GM18502 (cell line): ENCODE data around the gene RMI2.

Source experiments
- ATAC-seq: cut with Tn5 transposase; IDR thresholded peaks from one replicate; pipeline ENCODE4 v1.9.1; 2021; ENCODE audit warnings: mild to moderate bottlenecking; ENCODE audit not compliant: unreplicated experiment, poor library complexity

RMI2 gene

DNA sequence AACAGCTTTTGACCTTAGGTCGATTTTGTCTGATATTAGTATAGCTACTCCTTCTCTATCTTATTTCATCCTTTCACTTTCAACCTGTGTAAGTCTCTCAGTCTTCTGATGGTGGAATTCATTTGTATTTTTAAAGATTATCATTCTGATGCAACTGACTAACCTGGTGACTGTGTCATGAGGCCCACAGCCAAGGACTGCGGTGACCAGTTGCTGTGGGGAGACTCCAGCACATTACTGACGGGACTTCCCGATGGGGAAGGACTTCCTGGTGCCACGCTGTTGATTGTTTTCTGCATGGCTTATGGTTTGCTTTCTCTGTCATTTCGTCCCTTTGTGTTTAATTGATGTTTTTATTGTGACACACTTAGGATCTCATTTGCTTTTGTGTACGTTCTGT, 34.2 kb downstream of the RMI2 start:
- ATAC-seq, result peak; percentile 81

DNA sequence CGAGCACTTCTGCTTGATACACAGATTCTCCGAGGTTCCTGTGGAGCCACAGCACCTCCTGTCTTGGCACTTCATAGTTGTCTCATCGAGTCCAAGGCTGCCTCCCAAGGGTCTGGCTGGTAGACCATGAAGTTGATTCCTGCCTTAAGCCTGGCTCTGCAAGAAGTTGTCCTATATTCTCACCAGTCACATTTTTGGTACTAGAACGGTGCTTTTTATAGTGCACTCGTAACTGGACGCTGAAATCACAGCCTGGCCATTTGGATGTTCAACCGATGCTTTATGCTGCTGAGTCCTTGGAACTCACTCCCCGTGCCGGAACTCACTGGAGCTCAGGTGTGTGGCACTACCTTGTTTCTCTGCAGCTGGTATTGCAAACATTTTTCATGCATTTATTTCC, 35.6 kb downstream of the RMI2 start:
- ATAC-seq, result no peak

DNA sequence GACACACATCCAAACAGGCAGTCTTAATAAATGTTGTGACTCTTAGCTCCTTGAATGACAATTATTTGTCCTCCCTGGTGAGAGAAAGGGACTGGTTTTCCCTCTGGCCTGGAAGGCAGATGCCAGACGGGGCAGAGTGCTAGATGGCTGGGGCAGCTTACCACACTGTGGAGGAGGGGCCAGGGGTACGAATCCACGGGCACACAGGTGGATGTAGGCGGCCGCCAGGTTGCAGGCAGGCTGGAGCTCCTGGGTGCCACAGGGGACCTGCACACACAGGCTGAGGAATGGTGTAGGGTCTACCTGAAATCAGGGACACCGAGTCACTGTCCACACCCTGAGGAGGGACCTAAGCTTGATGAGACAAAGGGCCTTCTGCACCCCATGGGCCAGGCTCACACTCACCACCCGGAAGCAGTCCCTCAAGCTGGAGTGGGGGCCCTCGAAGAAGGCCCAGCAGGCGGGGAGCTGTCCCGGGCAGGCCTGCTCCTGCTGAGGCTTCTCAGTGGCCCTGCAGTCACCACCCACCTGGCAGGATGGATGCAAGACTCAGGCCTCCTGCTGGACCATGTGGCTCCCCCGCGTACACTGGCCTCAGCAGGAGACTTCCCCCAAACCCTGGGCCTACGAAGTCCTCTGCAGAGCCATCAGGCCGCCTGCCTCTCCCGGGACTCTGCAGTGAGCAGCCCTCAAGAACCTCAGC, 38.4 kb downstream of the RMI2 start:
- no peak for ATAC-seq

DNA sequence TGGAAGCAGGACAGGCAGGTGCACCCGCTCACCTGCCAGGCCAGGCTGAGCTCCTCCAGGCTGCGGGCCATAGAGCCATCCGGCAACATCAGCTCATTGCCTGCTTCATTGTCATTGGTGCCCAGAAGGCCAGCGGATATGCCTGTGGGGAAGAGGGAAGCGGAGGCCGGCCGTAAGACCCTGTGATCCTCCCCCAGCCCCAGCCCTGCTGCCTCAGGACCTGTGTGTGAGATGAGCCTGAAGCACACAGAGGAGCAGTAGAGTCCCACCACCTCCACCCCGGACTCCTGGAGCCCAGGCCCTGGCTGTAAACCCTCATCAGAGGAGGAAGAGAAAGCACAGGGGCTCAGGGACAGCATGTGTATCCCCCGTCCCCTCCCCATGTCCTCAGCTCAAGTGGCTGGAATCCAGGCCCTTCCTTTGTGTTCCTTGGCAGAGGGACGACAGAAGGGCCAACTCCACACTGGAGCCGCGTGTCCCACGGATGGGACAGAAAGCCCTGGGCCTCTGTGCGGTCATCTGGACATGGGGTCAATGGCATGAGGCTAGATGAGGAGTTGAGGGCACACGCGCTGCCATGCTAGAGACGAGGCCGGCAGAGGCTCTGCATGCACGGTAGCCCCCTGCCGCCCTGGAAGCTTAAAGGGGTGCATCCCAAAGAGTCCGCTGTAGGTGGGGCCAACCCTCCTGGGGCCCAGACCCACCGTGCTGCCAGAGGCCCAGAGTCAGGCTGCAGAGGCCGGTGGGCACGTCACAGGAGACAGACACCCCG, 39.1 kb downstream of the RMI2 start:
- ATAC-seq, result no peak

DNA sequence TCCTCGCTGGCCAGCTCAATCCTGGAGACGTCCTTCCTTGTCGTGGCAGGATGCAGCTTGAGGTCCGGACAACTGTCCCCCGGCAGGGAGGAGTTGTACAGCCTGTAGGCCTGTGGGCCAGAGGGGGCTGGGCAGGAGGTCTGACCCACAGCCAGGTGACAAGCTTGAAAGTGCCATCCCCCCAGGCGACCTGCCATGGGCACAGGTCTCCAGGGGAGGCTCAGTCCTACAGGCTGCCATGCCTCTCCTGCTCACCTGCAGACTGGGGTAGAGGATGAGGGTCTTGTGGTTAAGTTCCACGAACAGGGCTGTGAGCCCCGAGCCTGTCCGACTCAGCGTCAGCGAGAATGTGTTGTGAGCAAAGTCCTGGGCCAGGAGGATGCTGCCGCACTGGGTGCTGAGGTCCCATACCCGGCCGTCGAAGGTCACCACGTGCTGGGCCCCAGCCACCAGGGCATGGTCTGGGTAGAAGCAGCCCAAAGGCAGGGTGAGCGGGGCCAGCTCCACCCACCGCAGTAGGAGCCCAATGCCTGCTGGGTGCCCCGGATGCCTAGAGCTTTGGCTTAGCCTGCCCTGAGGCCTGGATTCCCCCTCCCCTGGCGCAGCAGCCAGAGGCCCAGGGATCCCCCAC, 39.8 kb downstream of the RMI2 start:
- ATAC-seq, result no peak

DNA sequence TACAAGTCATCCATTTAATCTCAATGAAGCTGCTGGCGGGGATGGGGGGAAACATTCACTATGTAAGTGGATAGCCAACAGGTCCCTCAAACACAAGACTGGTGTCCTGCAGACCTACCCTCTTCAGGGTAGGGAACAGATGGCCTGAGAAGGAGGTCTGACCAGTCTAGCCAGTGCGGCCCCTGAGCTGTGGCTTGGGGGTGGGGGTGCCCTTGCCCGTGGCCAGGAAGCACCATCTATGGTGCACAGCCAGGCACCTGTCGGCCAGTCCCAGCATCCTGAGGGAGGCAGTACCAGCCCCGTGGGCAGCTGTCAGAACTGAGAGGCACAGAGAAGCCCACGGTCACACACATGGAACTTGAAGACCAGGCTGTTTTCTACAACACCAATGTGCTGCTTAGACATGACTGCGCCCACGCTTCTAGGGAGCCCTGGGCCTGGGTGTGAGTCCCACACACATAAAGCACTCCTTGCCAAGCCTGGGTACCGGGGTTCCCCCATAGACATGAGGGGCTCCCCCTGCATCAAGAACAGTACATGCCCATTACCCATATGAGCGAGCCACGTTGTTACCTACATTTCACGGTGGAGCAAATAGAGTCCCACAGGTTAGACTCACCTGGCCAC, 40.9 kb downstream of the RMI2 start:
- no peak for ATAC-seq

DNA sequence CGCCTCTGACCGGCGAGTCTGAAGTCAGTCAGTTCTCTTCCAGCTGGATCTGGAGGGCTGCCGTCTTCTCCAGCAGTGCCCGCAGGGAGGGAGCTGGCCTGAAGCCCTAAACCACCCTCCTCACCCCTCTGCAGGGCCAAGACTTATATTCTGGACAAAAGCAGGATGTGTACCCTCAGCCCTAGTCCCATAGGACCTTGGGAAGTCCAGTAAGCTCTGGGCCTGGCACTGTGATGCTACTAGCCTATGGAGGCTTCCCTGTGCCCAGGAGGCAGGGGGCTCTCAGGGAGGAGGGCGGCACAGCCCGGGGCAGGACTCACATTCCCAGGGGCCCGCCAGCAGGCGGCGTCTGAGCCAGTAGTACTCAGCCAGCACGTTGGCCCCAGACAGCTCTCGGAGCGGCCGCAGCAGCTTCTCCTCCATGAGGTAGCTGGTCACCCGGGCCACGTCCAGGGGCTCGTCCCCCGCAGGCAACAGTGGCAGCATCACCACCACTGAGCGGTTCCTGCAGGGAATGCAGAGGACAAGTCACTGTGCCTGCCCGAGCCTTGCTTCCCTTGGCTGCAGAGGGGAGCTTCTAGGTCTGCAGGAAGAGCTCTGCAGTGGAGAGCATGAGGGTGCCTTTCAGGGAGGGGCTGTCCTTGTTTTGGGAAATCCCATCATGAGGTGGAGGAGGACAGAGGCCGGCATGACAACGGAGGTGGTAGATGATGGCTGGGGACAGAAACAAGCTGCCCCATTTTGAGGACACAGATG, 41.7 kb downstream of the RMI2 start:
- ATAC-seq, result no peak

DNA sequence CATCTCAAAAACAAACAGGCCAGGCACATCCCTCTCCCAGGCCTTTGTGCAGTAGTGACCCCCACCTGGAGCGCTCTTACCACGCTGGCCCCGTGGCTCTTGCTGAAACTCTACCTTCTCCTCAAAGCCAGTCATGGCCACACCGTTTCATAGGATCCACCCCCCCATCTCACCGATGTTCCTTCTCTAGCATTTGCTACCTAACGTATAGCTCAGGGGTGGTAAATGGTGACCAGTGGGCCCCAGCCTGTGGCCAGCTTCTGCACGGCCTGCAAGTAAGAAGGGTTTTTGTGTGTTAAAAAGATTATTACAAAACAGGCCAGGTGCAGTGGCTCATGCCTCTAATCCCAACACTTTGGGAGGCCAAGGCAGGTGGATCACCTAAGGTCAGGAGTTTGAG, 43.8 kb downstream of the RMI2 start:
- no peak for ATAC-seq

DNA sequence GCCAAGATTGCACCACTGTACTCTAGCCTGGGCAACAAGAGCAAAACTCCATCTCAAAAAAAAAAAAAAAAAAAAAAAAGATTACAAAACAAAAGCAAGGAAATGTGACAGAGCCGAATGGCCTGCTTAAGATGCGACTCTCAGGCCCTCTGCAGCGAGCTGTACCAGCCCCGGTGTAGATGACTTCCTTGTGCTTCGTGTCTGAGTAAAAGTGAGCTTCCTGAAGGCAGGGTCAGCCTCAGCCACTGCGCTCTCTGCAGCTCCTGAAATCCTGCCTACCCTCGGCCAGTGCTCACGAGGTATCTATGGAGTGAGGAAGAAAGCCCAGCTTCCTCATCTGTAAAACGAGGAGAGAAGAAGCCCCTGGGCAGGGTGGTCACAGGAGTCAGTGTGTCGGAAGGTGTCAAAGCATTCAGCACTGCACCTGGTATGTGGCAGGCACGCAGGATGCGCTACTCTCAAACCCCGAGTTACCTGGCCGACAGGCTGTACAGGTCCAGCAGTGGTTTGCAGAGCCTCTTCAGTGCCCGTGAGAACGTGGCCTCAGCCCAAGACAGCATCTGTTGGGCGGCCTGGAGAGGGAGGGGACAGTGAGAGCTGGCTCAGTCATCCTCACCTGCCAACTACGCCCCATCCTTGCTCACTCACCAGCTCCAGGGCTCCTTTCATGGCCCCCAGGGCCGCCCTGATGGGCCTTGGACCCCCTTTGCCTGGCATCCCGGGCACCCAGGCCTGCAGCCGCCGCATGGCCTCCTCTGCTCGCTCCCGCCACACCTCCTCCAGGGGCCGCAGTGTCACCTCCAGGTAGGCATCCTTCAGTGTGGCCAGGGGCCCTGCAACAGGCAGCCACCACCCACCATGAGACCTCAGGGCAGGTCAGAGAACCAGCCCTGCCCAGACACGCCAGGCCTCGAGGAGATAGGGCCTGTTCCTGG, 44.6 kb downstream of the RMI2 start:
- no peak for ATAC-seq

DNA sequence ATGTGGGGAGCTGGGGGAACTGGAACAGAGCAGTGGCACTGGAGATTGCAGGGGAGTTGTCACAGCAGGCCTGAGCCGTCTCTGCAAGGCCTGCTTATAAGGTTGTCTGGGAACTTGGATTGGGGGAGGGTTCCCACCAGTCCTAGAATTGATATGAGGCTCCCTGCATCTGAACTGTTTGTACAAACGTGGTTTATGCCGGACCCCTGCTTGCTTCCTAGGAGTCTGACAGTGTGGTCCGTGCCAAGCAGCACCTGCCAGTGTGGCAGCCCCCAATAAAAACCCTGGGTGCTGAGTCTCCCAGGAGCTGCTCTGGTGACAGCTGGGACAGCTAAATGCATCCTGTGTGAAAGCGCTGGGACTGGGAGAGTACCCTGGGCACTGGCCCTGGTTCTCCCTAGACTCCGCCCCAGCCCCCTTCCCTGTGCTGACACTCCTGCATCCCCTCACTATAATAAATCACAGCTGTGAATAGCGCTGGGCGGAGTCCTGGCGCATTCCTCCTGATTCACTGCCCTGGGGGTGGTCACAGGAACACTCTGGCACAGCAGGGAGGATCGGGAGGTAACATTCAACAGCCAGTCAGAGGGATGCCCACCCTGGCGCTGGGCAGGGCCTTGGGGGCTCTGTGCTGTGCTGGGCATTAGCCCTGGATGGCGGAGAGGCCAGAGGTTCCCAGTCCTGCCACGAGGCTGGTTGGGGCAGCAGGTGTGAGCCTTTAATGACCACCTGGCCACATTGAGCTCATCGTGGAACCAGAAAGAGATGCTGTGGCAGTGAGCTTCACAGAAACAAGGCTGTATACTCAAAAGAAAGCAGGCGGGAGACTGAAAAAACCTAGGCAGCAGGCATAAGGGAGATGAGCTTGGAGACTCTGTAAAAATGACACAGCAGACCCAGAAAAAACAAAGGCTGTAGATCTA, 45.6 kb downstream of the RMI2 start:
- ATAC-seq, result no peak

DNA sequence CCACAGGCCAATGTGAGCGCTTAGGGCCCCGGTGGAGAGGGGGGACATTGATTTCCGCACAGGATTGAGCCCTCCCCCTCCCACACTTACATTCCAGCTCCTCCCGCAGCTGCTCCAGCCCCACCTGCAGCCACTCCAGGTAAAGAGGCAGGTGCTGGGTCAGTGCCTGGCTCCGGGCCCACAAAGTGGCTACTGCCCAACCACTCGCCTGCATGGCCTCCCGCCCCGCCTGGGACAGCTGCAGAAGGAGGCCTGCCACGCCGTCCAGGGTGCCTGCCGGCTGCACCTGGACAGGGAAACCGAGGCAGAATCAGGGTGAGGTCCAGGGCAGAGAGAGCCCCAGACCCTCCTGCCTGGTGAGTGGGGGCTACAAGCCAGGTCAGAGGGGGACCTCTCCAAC, 46.3 kb downstream of the RMI2 start:
- ATAC-seq, result no peak

DNA sequence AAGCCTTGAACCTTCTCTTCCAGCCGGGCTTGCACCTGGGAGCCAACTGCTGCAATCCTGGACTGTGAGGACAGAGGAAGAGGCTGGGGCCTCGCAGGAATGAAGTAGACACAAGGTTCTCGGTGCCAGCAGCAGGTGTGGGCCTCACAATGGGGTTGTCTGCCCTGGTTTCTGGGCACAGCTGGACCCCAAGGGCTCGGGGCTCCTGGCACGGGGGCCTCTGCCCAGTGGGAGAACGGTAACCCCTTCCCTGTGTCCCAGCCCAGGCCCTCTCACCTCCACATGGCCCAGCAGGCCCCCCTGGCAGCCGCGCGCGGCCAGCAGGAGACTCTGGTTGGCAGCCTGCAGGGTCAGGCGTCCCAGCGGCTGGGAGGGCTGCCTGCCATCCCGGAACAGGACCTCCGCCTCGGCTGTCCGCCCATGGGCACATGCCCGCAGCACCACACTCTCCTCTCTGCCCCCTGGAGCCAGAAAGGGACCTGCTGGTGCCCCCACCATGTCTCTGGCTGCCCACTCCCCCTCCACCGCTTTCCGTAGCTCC, 46.9 kb downstream of the RMI2 start:
- no peak for ATAC-seq

DNA sequence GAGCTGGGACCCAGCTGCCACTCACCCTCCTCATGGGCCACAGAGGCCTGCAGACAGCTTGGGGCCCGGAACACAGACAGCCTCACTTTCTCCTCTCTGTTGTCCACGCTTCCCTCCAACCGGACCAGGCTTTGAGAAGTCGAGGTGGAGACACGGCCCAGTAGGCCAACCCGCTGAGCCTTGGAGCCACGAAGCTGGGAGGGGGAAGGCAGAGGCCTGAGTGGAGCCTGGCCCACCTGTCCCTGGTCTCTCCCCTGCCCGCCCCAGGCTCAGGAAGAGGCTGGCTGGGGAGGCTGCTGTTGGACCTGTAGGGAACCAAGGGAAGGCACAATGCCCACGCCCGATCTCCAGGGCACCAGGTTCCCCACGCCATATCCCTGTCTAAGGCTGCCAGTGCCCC, 48.1 kb downstream of the RMI2 start:
- no peak for ATAC-seq

DNA sequence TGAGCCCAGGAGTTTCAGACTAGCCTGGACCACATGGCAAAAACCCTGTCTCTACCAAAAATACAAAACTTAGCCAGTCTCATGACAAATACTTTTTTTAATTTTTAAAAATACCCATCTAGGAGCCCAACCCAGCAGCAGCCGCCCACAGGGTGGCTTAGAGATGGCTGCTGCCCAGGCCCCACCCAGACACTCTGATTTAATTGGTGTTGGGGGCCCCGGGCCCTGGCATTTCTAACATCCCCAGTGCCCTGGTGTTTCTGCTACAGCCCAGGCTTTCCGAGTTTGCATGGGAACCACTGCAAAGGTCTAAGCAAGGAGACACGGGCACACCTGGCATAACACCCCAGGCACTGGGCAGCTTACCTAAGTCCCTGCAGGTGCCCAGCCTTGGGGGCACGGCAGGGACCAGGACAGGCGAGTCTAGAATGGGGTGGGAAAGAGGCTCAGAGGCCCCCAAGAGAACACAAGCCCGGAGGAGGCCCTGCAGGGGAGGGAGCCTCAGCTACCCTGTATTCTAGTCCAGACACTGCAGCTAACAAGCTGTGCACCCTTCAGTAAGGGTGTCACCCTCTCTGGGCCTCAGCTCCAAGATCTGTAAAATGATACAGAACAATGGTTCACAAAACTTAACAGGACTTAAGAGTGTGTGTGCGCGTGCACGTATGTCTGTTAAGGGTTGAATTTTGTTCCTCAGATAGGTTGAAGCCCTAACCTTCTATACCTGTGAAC, 48.8 kb downstream of the RMI2 start:
- no peak for ATAC-seq

DNA sequence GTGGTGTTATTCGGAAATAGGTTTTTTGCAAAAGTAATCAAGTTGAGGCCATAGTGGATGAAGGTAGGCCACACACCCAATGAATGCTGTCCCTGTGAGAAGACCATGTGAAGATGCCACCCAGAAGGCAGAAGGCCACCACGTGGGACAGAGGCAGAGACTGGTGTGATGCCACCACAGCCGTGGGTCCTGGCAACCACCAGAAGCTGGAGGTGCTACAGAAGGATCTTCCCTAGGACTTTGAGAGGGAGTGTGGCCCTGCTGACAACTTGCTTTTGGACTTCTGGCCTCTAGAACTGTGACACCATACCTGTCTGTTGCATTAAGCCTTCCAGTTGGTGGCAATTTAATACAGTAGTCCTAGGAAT, 49.3 kb downstream of the RMI2 start:
- ATAC-seq, result no peak

DNA sequence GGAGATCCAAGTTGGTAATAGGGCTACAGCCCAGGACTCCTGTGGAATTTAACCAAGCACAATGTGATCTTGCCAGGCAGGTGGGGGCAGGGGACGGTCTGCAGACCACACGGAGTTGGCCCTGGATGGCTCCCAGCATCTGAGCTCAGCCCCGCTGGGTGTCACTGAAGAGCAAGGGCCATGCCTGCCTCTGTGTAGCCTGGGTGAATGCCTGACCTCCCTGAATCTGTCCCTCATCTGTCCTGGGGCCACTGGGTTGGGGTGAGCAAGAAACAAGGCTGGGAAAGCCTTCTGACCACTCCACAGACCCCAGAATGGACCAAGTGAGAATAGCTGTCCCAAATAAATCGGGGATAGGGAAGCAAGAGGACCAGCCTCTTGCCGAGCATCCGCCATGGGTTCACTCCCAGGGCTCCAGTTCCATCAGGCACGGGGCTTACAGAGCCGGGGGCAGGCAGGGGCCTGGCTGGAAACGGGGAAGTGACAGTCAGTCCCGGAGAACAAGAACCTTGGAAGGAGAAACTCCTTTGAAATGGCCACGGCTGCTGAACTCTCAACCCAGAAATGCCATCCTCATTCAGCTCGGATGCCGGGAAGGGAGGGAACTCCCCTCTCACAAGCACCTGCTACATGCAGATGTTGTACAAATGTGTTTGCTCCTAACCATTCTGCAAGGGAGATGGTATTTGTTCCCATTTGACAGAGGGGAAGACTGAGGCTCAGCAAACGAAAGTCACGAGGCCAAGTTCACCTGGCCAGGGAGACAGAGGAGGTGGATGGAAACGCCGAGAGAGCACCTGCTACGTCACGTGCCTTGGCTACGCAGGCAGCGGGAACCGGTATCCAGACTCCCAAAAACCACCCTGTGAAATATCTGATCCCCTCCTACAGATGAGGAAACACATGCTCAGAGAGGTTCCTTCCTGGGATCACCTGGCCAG, 50.0 kb downstream of the RMI2 start:
- no peak for ATAC-seq

DNA sequence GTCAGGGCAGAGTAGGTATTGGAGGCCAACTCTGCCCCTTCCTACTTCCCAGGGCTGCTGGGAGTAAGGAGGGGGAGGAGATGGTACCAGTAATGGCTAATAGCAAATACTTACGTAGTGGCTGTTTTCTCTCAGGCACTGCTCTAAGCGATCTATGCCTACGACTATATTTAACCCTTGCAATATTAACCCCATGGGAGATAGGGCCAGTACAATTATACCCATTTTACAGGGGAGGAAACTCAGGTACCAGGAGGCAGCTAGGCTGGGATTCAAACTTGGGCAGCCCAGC, 50.6 kb downstream of the RMI2 start:
- no peak for ATAC-seq
